Measurements from ENCODE around the gene DECR2. TPM values are rescaled to one million over a fixed set of nuclear protein-coding genes. Genes with fewer than 3 reads are reported as not detected.

The DECR2 gene
- total RNA-seq, 1 donor from 2014 or later = 15.1 TPM

GRCh38 chr16:354971-355461 is 46.7 kb upstream of the DECR2 start:
- no peaks in the 10 kb centered on the region for H3K36me3 ChIP-seq (ENCODE audit: control insufficient read depth, insufficient read depth, low read length)
- DNase-seq (ENCODE audit: low read depth) = no peak

GRCh38 chr16:356741-357140 is 44.9 kb upstream of the DECR2 start:
- no peak for DNase-seq (ENCODE audit: low read depth)
- no peak for TF ChIP-seq CTCF (IDR thresholded peaks at IDR 0.05; ENCODE audit: insufficient read depth, low read length, poor library complexity, severe bottlenecking)
- Histone ChIP-seq H3K36me3 (ENCODE audit: control insufficient read depth, insufficient read depth, low read length) (no peaks in the 10 kb centered on the region), H3K27me3 (ENCODE audit: control insufficient read depth, insufficient read depth, low read length) (peaks cover under 1% of the 10 kb centered on the region), H3K4me3 (ENCODE audit: low read depth, low read length) (no peak overlapping the region)

More at GRCh38 chr16:354971-355461, 46.7 kb upstream of the DECR2 start:
- no peak for TF ChIP-seq CTCF (IDR thresholded peaks at IDR 0.05; ENCODE audit: insufficient read depth, low read length, poor library complexity, severe bottlenecking)
- Histone ChIP-seq H3K27me3 (ENCODE audit: control insufficient read depth, insufficient read depth, low read length) (no peaks in the 10 kb centered on the region), H3K4me3 (ENCODE audit: low read depth, low read length) (no peak overlapping the region)

GRCh38 chr16:359067-359763 is 42.5 kb upstream of the DECR2 start:
- DNase-seq (ENCODE audit: low read depth) = no peak
- TF ChIP-seq CTCF (IDR thresholded peaks at IDR 0.05; ENCODE audit: insufficient read depth, low read length, poor library complexity, severe bottlenecking) = no peak
- Histone ChIP-seq H3K27me3 (ENCODE audit: control insufficient read depth, insufficient read depth, low read length) (peaks cover 15% of the 10 kb centered on the region), H3K4me3 (ENCODE audit: low read depth, low read length) (no peak overlapping the region), H3K36me3 (ENCODE audit: control insufficient read depth, insufficient read depth, low read length) (no peaks in the 10 kb centered on the region)

- Histone ChIP-seq H3K36me3 (ENCODE audit: control insufficient read depth, insufficient read depth, low read length) (no peaks in the 10 kb centered on the region), H3K4me3 (ENCODE audit: low read depth, low read length) (no peak overlapping the region), H3K27me3 (ENCODE audit: control insufficient read depth, insufficient read depth, low read length) (peaks cover 21% of the 10 kb centered on the region)
- DNase-seq (ENCODE audit: low read depth) = no peak
- no peak for TF ChIP-seq CTCF (IDR thresholded peaks at IDR 0.05; ENCODE audit: insufficient read depth, low read length, poor library complexity, severe bottlenecking)
Measured at GRCh38 chr16:359871-360697, 41.6 kb upstream of the DECR2 start.

- H3K36me3 ChIP-seq (ENCODE audit: control insufficient read depth, insufficient read depth, low read length) = no peaks in the 10 kb centered on the region
- H3K27me3 ChIP-seq (ENCODE audit: control insufficient read depth, insufficient read depth, low read length) = peaks cover 21% of the 10 kb centered on the region
- no peak overlapping the region for H3K4me3 ChIP-seq (ENCODE audit: low read depth, low read length)
- no peak for TF ChIP-seq CTCF (IDR thresholded peaks at IDR 0.05; ENCODE audit: insufficient read depth, low read length, poor library complexity, severe bottlenecking)
- DNase-seq (ENCODE audit: low read depth) = no peak
Measured at GRCh38 chr16:360698-361336, 40.9 kb upstream of the DECR2 start.

All from kidney epithelial cell (primary cell).